Mucosa of descending colon (tissue), 3 donors: ENCODE results near the gene ENTPD7. TPM values are rescaled to one million over a fixed set of nuclear protein-coding genes. Genes with fewer than 3 reads are reported as not detected.

Experiments
- ATAC-seq: fragments of 200-7000 bp; cut with Tn5 transposase; one replicate; pipeline ENCODE4 v1.9.1; 2020; ENCODE audit warnings: mild to moderate bottlenecking, moderate library complexity
- DNase-seq, 3 donors: peaks; one replicate each; pipeline ENCODE4 v3.0.0-alpha.2; 2020
- H3K36me3 ChIP-seq: fragments of 200-600 bp; one replicate; pipeline ENCODE4 v1.8.0; 2021; ENCODE audit warnings: low read depth, mild to moderate bottlenecking
- H3K4me1 ChIP-seq: fragments of 200-600 bp; one replicate; pipeline ENCODE4 v1.8.0; 2021; ENCODE audit warnings: low read depth, mild to moderate bottlenecking
- H3K4me3 ChIP-seq: fragments of 200-600 bp; one replicate; pipeline ENCODE4 v1.8.0; 2021; ENCODE audit warnings: mild to moderate bottlenecking
- H3K9me3 ChIP-seq: fragments of 200-600 bp; one replicate; pipeline ENCODE4 v1.8.0; 2021; ENCODE audit warnings: mild to moderate bottlenecking
- CTCF ChIP-seq: fragments of 200-600 bp; IDR thresholded peaks from one replicate; pipeline ENCODE4 v1.8.0; 2022; ENCODE audit warnings: antibody characterized with exemption, mild to moderate bottlenecking
- intact Hi-C, 2 donors: fragments of 100-400 bp; cut with DNase I in 1 of 2; cut with micrococcal nuclease in 1 of 2; formaldehyde crosslinking; loops; one replicate each; pipeline versions ENCODE4 v1.11.0 to v1.11.1; 2022; cut with DNase I, micrococcal nuclease
- total RNA-seq, 3 donors: library from RNA; stranded (reverse); fragmentation: NEBNext Ultra II Directional in 2 of 3; extraction: Animal tissue kit (Norgen Biotek cat#: 25700) in 2 of 3; gene quantifications; one replicate each; pipeline versions ENCODE4 v1.2.1 to v1.2.4, GENCODE V29; 2021 to 2023
- donor health status: DM: no; HTN: no; CAD: no; lungs with moderate emphysema.
- donor health status: DM: no; HTN: no; CAD: no.
- donor health status: DM: no; HTN: yes; CAD: no.

The ENTPD7 gene
- total RNA-seq, 3 donors from 2014 or later = 10.2 to 20.5 (median 14.3) TPM

DNA sequence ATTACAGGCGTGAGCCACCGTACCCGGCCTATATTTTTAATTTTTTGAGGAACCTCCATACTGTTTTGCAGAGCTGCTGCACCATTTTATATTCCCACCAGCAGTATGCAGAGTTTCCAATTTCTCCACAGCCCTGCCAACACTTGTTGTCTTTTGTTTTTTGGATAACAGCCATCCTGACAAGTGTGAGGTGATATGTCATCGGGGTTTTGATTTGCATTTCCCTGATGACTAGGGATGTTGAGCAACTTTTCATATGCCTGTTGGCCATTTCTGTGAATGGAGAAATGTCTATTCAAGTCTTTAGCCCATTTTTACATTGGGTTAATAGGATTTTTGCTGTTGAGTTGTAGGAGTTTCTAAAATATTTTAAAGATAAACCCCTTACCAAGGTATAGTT, 22.2 kb downstream of the ENTPD7 start:
- no peaks in the 10 kb centered on the region for H3K36me3 ChIP-seq
- intact Hi-C loops = no loop called here
- no peak overlapping the region for H3K4me3 ChIP-seq
- DNase-seq (no peak), ATAC-seq (no peak)
- no peaks in the 10 kb centered on the region for H3K9me3 ChIP-seq
- no peak for TF ChIP-seq CTCF
- peaks cover 10% of the 10 kb centered on the region for H3K4me1 ChIP-seq

GRCh38 chr10:99682032-99682431, 22.7 kb downstream of the ENTPD7 start:
- Histone ChIP-seq H3K36me3 (no peaks in the 10 kb centered on the region), H3K4me1 (peaks cover 10% of the 10 kb centered on the region), H3K4me3 (no peak overlapping the region), H3K9me3 (no peaks in the 10 kb centered on the region)
- intact Hi-C loops = no loop called here
- no peak for TF ChIP-seq CTCF
- DNase-seq (no peak), ATAC-seq (peak; percentile 70)

GRCh38 chr10:99682752-99683151, 23.4 kb downstream of the ENTPD7 start:
- TF ChIP-seq CTCF = no peak
- intact Hi-C loops = no loop called here
- Histone ChIP-seq H3K4me3 (no peak overlapping the region), H3K4me1 (peaks cover 10% of the 10 kb centered on the region), H3K9me3 (no peaks in the 10 kb centered on the region), H3K36me3 (no peaks in the 10 kb centered on the region)
- ATAC-seq (peak; percentile 51), DNase-seq (no peak)

GRCh38 chr10:99685597-99685967, 26.3 kb downstream of the ENTPD7 start:
- no peaks in the 10 kb centered on the region for H3K36me3 ChIP-seq
- H3K4me1 ChIP-seq = peaks cover 10% of the 10 kb centered on the region
- ATAC-seq (peak; percentile 89), DNase-seq (peak in 1 of 3 donors; percentile 43)
- H3K9me3 ChIP-seq = no peaks in the 10 kb centered on the region
- TF ChIP-seq CTCF = no peak
- H3K4me3 ChIP-seq = no peak overlapping the region
- intact Hi-C loops = no loop called here

DNA sequence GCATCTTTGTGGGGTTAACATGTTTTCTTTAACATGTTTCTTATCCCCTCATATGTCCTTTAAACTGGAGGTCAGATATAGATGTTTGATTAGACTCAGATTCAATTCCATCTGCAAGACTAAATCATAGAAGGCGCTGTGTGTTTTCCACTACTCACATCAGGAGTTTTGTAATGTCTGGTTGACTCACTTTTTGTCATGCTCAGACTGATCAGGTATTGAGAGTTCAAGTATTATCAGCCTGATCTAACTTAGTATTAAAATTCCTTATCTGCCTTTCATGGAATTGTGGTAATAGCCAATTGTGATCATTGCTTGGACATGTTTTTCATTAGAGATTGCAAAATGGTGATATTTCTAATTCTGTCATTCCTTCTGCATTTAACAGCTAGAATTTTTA, 30.2 kb downstream of the ENTPD7 start:
- Histone ChIP-seq H3K9me3 (no peaks in the 10 kb centered on the region), H3K4me3 (no peak overlapping the region), H3K4me1 (no peaks in the 10 kb centered on the region), H3K36me3 (no peaks in the 10 kb centered on the region)
- DNase-seq (no peak), ATAC-seq (no peak)
- TF ChIP-seq CTCF = no peak
- intact Hi-C loops = no loop called here

- ATAC-seq = no peak
- DNase-seq = no peak
- Histone ChIP-seq H3K4me1 (no peaks in the 10 kb centered on the region), H3K9me3 (no peaks in the 10 kb centered on the region), H3K36me3 (no peaks in the 10 kb centered on the region), H3K4me3 (no peak overlapping the region)
- no peak for TF ChIP-seq CTCF
- intact Hi-C loops = no loop called here
Observed at GRCh38 chr10:99693933-99694583, 34.7 kb downstream of the ENTPD7 start.
